HEK293 (cell line): ENCODE data around the gene CDYL.

Experiments
- CTCF ChIA-PET: fragments of 350-600 bp; formaldehyde crosslinking; extraction: SDS; loops from one replicate; lab custom pipeline; 2021; ENCODE audit warnings: antibody characterized with exemption; lab: Yijun Ruan, JAX
- POLR2A ChIA-PET: fragments of 300-600 bp; formaldehyde crosslinking; extraction: SDS; loops from one replicate; lab custom pipeline; 2020; ENCODE audit warnings: antibody characterized with exemption, inconsistent platforms; lab: Yijun Ruan, JAX
- H3K27ac ChIP-seq: fragments of 200-500 bp; sonication (Bioruptor generic); 2 replicates; pipeline ENCODE4 v1.5.1; 2014; ENCODE audit warnings: low read depth, low read length, control low read depth, inconsistent platforms; ENCODE audit errors: extremely low read depth
- H3K36me3 ChIP-seq, 2 experiments: fragments of 200-500 bp in 1 of 2; sonication (Bioruptor generic) in 1 of 2; 1 replicate in 1 of 2; 2 replicates in 1 of 2; pipeline ENCODE4 v1.5.1; 2014 to 2017; ENCODE audit warnings: inconsistent platforms in 2 of 2, low read length in 2 of 2; ENCODE audit not compliant: control insufficient read depth in 2 of 2, insufficient read depth in 1 of 2
- H3K4me1 ChIP-seq: fragments of 200-500 bp; sonication (Bioruptor generic); 2 replicates; pipeline ENCODE4 v1.5.1; 2014; ENCODE audit warnings: mild to moderate bottlenecking, low read length, inconsistent platforms; ENCODE audit not compliant: control insufficient read depth, insufficient read depth
- H3K4me3 ChIP-seq: 2 replicates; pipeline ENCODE4 v1.5.1; 2011; ENCODE audit warnings: low read depth, mild to moderate bottlenecking, control low read depth, low read length, moderate library complexity
- H3K9me3 ChIP-seq: fragments of 200-500 bp; sonication (Bioruptor generic); 2 replicates; pipeline ENCODE4 v1.5.1; 2014; ENCODE audit warnings: low read depth, low read length, inconsistent platforms; ENCODE audit not compliant: control insufficient read depth, insufficient read depth
- GLIS2 ChIP-seq: fragments of 450-650 bp; formaldehyde crosslinking; IDR thresholded peaks from 2 replicates; pipeline ENCODE4 v1.5.1; 2016; ENCODE audit warnings: missing biosample characterization, missing genetic modification characterization
- INSM2 ChIP-seq: fragments of 450-650 bp; formaldehyde crosslinking; IDR thresholded peaks from 2 replicates; pipeline ENCODE4 v1.5.1; 2016; ENCODE audit warnings: missing biosample characterization, missing genetic modification characterization
- OVOL3 ChIP-seq: fragments of 450-650 bp; formaldehyde crosslinking; IDR thresholded peaks from 2 replicates; pipeline ENCODE4 v1.5.1; 2016; ENCODE audit warnings: missing biosample characterization, missing genetic modification characterization
- PRDM1 ChIP-seq: fragments of 450-650 bp; formaldehyde crosslinking; IDR thresholded peaks from 2 replicates; pipeline ENCODE4; 2016; ENCODE audit warnings: missing biosample characterization, missing genetic modification characterization
- SP7 ChIP-seq: fragments of 450-650 bp; formaldehyde crosslinking; IDR thresholded peaks from 2 replicates; pipeline ENCODE4 v1.5.1; 2016; ENCODE audit warnings: missing biosample characterization, missing genetic modification characterization
- ZBTB48 ChIP-seq: fragments of 450-650 bp; formaldehyde crosslinking; IDR thresholded peaks from 2 replicates; pipeline ENCODE4 v1.5.1; 2016; ENCODE audit warnings: missing biosample characterization, missing genetic modification characterization
- ZBTB7A ChIP-seq: fragments of 450-650 bp; formaldehyde crosslinking; IDR thresholded peaks from 2 replicates; pipeline ENCODE4 v1.5.1; 2016; ENCODE audit warnings: low read depth, missing biosample characterization, missing genetic modification characterization
- ZBTB8A ChIP-seq: fragments of 450-650 bp; formaldehyde crosslinking; IDR thresholded peaks from 2 replicates; pipeline ENCODE4 v1.5.1; 2016; ENCODE audit warnings: missing biosample characterization, missing genetic modification characterization
- ZFHX2 ChIP-seq: fragments of 450-650 bp; formaldehyde crosslinking; conservative IDR thresholded peaks from 2 replicates; pipeline ENCODE4 v1.5.1; 2016; ENCODE audit warnings: missing biosample characterization, missing genetic modification characterization
- ZNF174 ChIP-seq: fragments of 450-650 bp; formaldehyde crosslinking; IDR thresholded peaks from 2 replicates; pipeline ENCODE4 v1.5.0; 2017; ENCODE audit warnings: missing biosample characterization, mild to moderate bottlenecking, missing genetic modification characterization
- ZNF24 ChIP-seq: fragments of 450-650 bp; formaldehyde crosslinking; IDR thresholded peaks from 2 replicates; pipeline ENCODE4 v1.5.1; 2016; ENCODE audit warnings: missing biosample characterization, missing genetic modification characterization
- ZNF302 ChIP-seq: fragments of 450-650 bp; formaldehyde crosslinking; IDR thresholded peaks from 2 replicates; pipeline ENCODE4 v1.5.1; 2016; ENCODE audit warnings: missing biosample characterization, missing genetic modification characterization, low read depth
- ZNF324 ChIP-seq: fragments of 450-650 bp; formaldehyde crosslinking; IDR thresholded peaks from 2 replicates; pipeline ENCODE4 v1.5.1; 2016; ENCODE audit warnings: missing biosample characterization, missing genetic modification characterization
- ZNF37A ChIP-seq: fragments of 450-650 bp; IDR thresholded peaks from 2 replicates; pipeline ENCODE4 v1.5.1; 2018; ENCODE audit warnings: missing biosample characterization, missing genetic modification characterization
- ZNF433 ChIP-seq: fragments of 450-650 bp; formaldehyde crosslinking; IDR thresholded peaks from 2 replicates; pipeline ENCODE4 v1.5.1; 2016; ENCODE audit warnings: missing biosample characterization, missing genetic modification characterization, low read depth
- ZNF488 ChIP-seq: fragments of 450-650 bp; formaldehyde crosslinking; IDR thresholded peaks from 2 replicates; pipeline ENCODE4 v1.5.1; 2016; ENCODE audit warnings: missing biosample characterization, missing genetic modification characterization
- ZNF518A ChIP-seq: fragments of 450-650 bp; formaldehyde crosslinking; conservative IDR thresholded peaks from 2 replicates; pipeline ENCODE4 v1.5.1; 2016; ENCODE audit warnings: low read depth, missing biosample characterization, missing genetic modification characterization
- ZNF548 ChIP-seq: fragments of 450-650 bp; formaldehyde crosslinking; IDR thresholded peaks from 2 replicates; pipeline ENCODE4 v1.5.1; 2016; ENCODE audit warnings: missing biosample characterization, missing genetic modification characterization
- ZNF571 ChIP-seq: fragments of 450-650 bp; formaldehyde crosslinking; IDR thresholded peaks from 2 replicates; pipeline ENCODE4 v1.5.0; 2017; ENCODE audit warnings: missing biosample characterization, missing genetic modification characterization
- ZNF623 ChIP-seq: fragments of 450-650 bp; formaldehyde crosslinking; IDR thresholded peaks from 2 replicates; pipeline ENCODE4 v1.5.1; 2016; ENCODE audit warnings: missing biosample characterization, missing genetic modification characterization
- ZNF777 ChIP-seq: fragments of 450-650 bp; formaldehyde crosslinking; IDR thresholded peaks from 2 replicates; pipeline ENCODE4 v1.5.1; 2017; ENCODE audit warnings: missing biosample characterization, missing genetic modification characterization, borderline replicate concordance
- ZSCAN5A ChIP-seq: fragments of 450-650 bp; formaldehyde crosslinking; IDR thresholded peaks from 2 replicates; pipeline ENCODE4 v1.5.1; 2016; ENCODE audit warnings: missing biosample characterization, missing genetic modification characterization
- TF ChIP-seq, protein P1 (sequence below): fragments of 450-650 bp; formaldehyde crosslinking; IDR thresholded peaks from 2 replicates; pipeline ENCODE4 v1.5.1; 2016; ENCODE audit warnings: missing biosample characterization, missing genetic modification characterization
- TF ChIP-seq, protein P2 (sequence below): fragments of 450-650 bp; formaldehyde crosslinking; IDR thresholded peaks from 2 replicates; pipeline ENCODE4 v1.5.1; 2016; ENCODE audit warnings: missing biosample characterization, missing genetic modification characterization
- TF ChIP-seq, protein P3 (sequence below): fragments of 450-650 bp; formaldehyde crosslinking; IDR thresholded peaks from 2 replicates; pipeline ENCODE4 v1.5.1; 2016; ENCODE audit warnings: missing biosample characterization, missing genetic modification characterization

CDYL gene

DNA sequence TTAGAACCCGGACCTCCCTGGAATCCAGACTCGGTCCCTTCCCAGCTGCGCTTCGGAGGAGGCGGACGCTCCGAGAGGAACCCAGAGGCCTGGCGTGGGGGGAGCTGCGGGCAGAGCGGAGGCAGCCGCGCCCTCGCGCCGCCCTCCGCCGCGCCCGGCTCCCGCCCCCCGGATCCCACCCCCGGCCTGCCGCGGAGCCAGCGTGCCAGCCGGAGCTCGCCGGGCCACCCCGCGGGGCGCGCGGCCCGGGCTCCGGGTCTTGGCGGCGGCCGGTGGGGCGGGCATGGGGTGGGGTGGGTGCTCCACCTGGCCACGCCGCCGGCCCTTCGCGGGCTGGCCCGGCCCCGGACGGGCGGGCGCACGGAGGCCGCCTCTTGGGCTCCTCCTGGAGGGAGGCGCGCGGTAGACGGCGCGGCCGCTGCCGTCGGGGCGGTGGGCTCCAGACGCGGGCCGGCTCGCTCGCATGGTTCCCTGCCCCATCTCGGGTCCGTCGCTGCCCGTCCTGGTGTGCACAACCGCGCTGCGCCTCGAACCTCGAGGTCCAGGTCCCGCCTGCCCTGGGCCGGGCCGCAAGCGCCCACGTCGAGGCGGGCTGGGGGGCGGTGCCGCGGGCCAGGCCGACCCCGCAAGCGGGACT, 592 bp upstream of the CDYL start:
- CTCF ChIA-PET = interaction anchor here (1.0 kb wide), 1 partner anchor 460 kb away, joined by 3 read pairs; no protein-coding TSS in a partner anchor
- TF ChIP-seq OVOL3 (tag by site-specific recombination) = no peak
- TF ChIP-seq ZNF548 (tag by site-specific recombination) = no peak
- peak; percentile 80; the same call in 1 of the 2 replicates for TF ChIP-seq ZNF777
- TF ChIP-seq ZFHX2 (tag by site-specific recombination) = peak; percentile 52
- TF ChIP-seq ZNF37A (tag by site-specific recombination) = no peak
- no peak for TF ChIP-seq ZNF433
- 0 out of 2 replicates have a peak, but pooled peaks have one; percentile 22 for TF ChIP-seq GLIS2
- peak; percentile 64; the same call in 1 of the 2 replicates for TF ChIP-seq ZBTB8A (tag by site-specific recombination)
- no peak for TF ChIP-seq ZNF623 (tag by site-specific recombination)
- TF ChIP-seq PRDM1 (tag by site-specific recombination) = no peak
- no peak for TF ChIP-seq SP7 (tag by site-specific recombination)
- peak; percentile 100 for TF ChIP-seq ZSCAN5A (tag by site-specific recombination)
- no peak for TF ChIP-seq ZNF324
- 0 out of 2 replicates have a peak, but pooled peaks have one; percentile 83 for TF ChIP-seq ZNF174 (tag by site-specific recombination)
- TF ChIP-seq ZNF571 = no peak
- TF ChIP-seq, protein P1, sequence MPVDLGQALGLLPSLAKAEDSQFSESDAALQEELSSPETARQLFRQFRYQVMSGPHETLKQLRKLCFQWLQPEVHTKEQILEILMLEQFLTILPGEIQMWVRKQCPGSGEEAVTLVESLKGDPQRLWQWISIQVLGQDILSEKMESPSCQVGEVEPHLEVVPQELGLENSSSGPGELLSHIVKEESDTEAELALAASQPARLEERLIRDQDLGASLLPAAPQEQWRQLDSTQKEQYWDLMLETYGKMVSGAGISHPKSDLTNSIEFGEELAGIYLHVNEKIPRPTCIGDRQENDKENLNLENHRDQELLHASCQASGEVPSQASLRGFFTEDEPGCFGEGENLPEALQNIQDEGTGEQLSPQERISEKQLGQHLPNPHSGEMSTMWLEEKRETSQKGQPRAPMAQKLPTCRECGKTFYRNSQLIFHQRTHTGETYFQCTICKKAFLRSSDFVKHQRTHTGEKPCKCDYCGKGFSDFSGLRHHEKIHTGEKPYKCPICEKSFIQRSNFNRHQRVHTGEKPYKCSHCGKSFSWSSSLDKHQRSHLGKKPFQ (tag by site-specific recombination) = no peak
- TF ChIP-seq INSM2 (tag by site-specific recombination) = no peak
- TF ChIP-seq ZNF518A = no peak
- TF ChIP-seq ZNF488 (tag by site-specific recombination) = no peak
- no peak for TF ChIP-seq ZNF24 (tag by site-specific recombination)
- TF ChIP-seq ZBTB48 (tag by site-specific recombination) = no peak
- TF ChIP-seq, protein P2, sequence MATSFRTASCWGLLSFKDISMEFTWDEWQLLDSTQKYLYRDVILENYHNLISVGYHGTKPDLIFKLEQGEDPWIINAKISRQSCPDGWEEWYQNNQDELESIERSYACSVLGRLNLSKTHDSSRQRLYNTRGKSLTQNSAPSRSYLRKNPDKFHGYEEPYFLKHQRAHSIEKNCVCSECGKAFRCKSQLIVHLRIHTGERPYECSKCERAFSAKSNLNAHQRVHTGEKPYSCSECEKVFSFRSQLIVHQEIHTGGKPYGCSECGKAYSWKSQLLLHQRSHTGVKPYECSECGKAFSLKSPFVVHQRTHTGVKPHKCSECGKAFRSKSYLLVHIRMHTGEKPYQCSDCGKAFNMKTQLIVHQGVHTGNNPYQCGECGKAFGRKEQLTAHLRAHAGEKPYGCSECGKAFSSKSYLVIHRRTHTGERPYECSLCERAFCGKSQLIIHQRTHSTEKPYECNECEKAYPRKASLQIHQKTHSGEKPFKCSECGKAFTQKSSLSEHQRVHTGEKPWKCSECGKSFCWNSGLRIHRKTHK (tag by site-specific recombination) = no peak
- TF ChIP-seq, protein P3, sequence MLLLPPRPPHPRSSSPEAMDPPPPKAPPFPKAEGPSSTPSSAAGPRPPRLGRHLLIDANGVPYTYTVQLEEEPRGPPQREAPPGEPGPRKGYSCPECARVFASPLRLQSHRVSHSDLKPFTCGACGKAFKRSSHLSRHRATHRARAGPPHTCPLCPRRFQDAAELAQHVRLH = no peak
- TF ChIP-seq ZNF302 (tag by site-specific recombination) = no peak
- no peak for TF ChIP-seq ZBTB7A (tag by site-specific recombination)

More for the DNA sequence above, 592 bp upstream of the CDYL start:
- Histone ChIP-seq H3K36me3 (no peaks in the 10 kb centered on the region), H3K9me3 (no peaks in the 10 kb centered on the region), H3K4me1 (peaks cover 2% of the 10 kb centered on the region), H3K4me3 (peak overlapping the region; percentile 47), H3K27ac (no peak overlapping the region)
- POLR2A ChIA-PET = interaction anchor here (0.9 to 3.1 kb wide), 3 partner anchors 11 to 457 kb away, joined by 4 to 17 read pairs (median 4); partner anchors contain the start of gene RPP40
